ENCODE results near the gene MYBPC1. TPM values are rescaled to one million over a fixed set of nuclear protein-coding genes. Genes with fewer than 3 reads are reported as not detected.

Gene MYBPC1
- total and polyA plus RNA-seq, 2 experiments from 2014 or later: 0.18 TPM; not detected in 1

- Histone ChIP-seq H3K27me3 (ENCODE audit: insufficient read depth) (no peaks in the 10 kb centered on the region), H3K36me3 (ENCODE audit: insufficient read depth) (no peaks in the 10 kb centered on the region), H3K4me3 (no peak overlapping the region), H3K4me1 (ENCODE audit: insufficient read depth) (peaks cover 20% of the 10 kb centered on the region), H3K79me2 (replicated peaks; ENCODE audit: insufficient read depth) (no peaks in the 10 kb centered on the region), H3F3A (replicated peaks; ENCODE audit: low read depth) (no peaks in the 10 kb centered on the region), H2AFZ (no peak overlapping the region), H3K4me2 (peak overlapping the region; percentile 29), H3K9me2 (ENCODE audit: insufficient read depth) (no peaks in the 10 kb centered on the region), H4K20me1 (replicated peaks; ENCODE audit: insufficient read depth) (no peaks in the 10 kb centered on the region), H3K27ac (ENCODE audit: low read depth) (no peak overlapping the region)
- Mint-ChIP-seq H3K27me3 (ENCODE audit: insufficient read depth, low read depth, poor library complexity) (peaks cover 3% of the 10 kb centered on the region), H3K4me1 (peaks cover 31% of the 10 kb centered on the region), H3K4me3 (no peak overlapping the region), H3K9me3 (no peaks in the 10 kb centered on the region), H3K27ac (no peak overlapping the region), H3K36me3 (ENCODE audit: low read depth) (no peaks in the 10 kb centered on the region)
- no peak for TF ChIP-seq EZH2 (IDR thresholded peaks at IDR 0.05; ENCODE audit: low read depth, unreplicated experiment)
- TF ChIP-seq CREB1 (CRISPR knock-in tag; IDR thresholded peaks at IDR 0.05; ENCODE audit: low read depth): no peak
- no peak for TF ChIP-seq EZH2phosphoT487 (IDR thresholded peaks at IDR 0.05; ENCODE audit: unreplicated experiment)
- TF ChIP-seq ZNF114 (CRISPR knock-in tag; IDR thresholded peaks at IDR 0.05): no peak
- DNase-seq (ENCODE audit: low spot score): no peak
- no peak for ATAC-seq
Measured at GRCh38 chr12:101664992-101665391, 70.2 kb downstream of the MYBPC1 start.

GRCh38 chr12:101666052-101666728 is 71.4 kb downstream of the MYBPC1 start:
- peak overlapping the region; percentile 86 for H2AFZ ChIP-seq
- TF ChIP-seq CTCF (conservative IDR thresholded peaks at IDR 0.05; ENCODE audit: low read depth in 2 of 2) (no peak), ETS1 (IDR thresholded peaks at IDR 0.05) (no peak), CREB1 (CRISPR knock-in tag; IDR thresholded peaks at IDR 0.05; ENCODE audit: low read depth) (no peak), ZNF462 (CRISPR knock-in tag; IDR thresholded peaks at IDR 0.05) (no peak), STAT1 (IDR thresholded peaks at IDR 0.05; ENCODE audit: unreplicated experiment) (no peak), NANOG (IDR thresholded peaks at IDR 0.05; ENCODE audit: borderline replicate concordance) (no peak)

More at GRCh38 chr12:101666052-101666728, 71.4 kb downstream of the MYBPC1 start:
- Histone ChIP-seq H3F3A (replicated peaks; ENCODE audit: low read depth) (no peaks in the 10 kb centered on the region), H3K9me2 (ENCODE audit: insufficient read depth) (no peaks in the 10 kb centered on the region), H4K20me1 (replicated peaks; ENCODE audit: insufficient read depth) (no peaks in the 10 kb centered on the region), H3K79me2 (replicated peaks; ENCODE audit: insufficient read depth) (no peaks in the 10 kb centered on the region), H3K4me3 (no peak overlapping the region), H3K36me3 (ENCODE audit: insufficient read depth) (no peaks in the 10 kb centered on the region), H3K4me1 (ENCODE audit: insufficient read depth) (peaks cover 20% of the 10 kb centered on the region), H3K4me2 (peak overlapping the region; percentile 29; the same call in 1 of the 2 replicates), H3K27ac (ENCODE audit: low read depth) (no peak overlapping the region), H3K27me3 (ENCODE audit: insufficient read depth) (no peaks in the 10 kb centered on the region)
- Mint-ChIP-seq H3K4me3 (no peak overlapping the region; the same call in 2 of the 3 replicates), H3K4me1 (peaks cover 34% of the 10 kb centered on the region), H3K36me3 (ENCODE audit: low read depth) (no peaks in the 10 kb centered on the region), H3K27ac (peak overlapping the region; percentile 78; the same call in 1 of the 2 replicates), H3K27me3 (ENCODE audit: insufficient read depth, low read depth, poor library complexity) (no peaks in the 10 kb centered on the region), H3K9me3 (no peaks in the 10 kb centered on the region)
- no peak for DNase-seq (ENCODE audit: low spot score)
- ATAC-seq: peak; percentile 33

All from GM23338 (cell line).